ENCODE data around the gene CASP5. TPM values are rescaled to one million over a fixed set of nuclear protein-coding genes. Genes with fewer than 3 reads are reported as not detected.
A peak's percentile ranks its signal among the peaks of the same experiment; 100 is the strongest.
"Not testable (repeated sequence)": the region's sequence is repeated elsewhere in the genome, so short reads cannot be mapped to it uniquely, and the experiment has no call there.

The CASP5 gene
- total and polyA plus RNA-seq, 7 donors, result 0.05 TPM; not detected in 6

DNA sequence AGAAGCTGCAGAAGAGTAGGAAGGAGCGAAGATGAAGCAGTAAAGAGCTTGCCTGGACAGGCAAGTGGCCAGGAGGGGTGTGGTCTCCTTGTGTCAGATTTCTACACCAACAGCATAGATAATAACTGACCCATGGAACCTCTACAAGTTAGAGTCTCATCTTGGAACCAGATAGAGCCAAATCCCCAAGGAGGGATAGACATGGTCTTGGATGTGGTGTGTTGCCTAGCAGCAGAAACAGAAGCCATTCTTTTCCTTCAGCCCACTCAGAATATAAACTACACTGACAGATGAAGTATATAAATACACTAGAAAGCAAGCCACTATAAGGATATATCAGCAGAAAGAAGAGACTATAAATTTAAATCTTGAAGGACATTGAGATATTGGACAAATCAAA lies 26.5 kb upstream of the CASP5 start:
- no peaks in the 10 kb centered on the region for H3K36me3 ChIP-seq (ENCODE audit: insufficient read depth in 1 of 2, low read depth in 1 of 2)
- H3K4me1 ChIP-seq, result no peaks in the 10 kb centered on the region
- no peak overlapping the region for H3K4me3 ChIP-seq
- ATAC-seq, result no peak
- H3K27me3 ChIP-seq (ENCODE audit: insufficient read depth in 3 of 3, low read length in 2 of 3), result no peaks in the 10 kb centered on the region
- DNase-seq, result no peak
- H3K9me3 ChIP-seq, result no peaks in the 10 kb centered on the region
- 90 to 96% (median 91%) methylated on average over 1 of the region's 1 CpG for WGBS, 3 donors
- TF ChIP-seq, protein P1, sequence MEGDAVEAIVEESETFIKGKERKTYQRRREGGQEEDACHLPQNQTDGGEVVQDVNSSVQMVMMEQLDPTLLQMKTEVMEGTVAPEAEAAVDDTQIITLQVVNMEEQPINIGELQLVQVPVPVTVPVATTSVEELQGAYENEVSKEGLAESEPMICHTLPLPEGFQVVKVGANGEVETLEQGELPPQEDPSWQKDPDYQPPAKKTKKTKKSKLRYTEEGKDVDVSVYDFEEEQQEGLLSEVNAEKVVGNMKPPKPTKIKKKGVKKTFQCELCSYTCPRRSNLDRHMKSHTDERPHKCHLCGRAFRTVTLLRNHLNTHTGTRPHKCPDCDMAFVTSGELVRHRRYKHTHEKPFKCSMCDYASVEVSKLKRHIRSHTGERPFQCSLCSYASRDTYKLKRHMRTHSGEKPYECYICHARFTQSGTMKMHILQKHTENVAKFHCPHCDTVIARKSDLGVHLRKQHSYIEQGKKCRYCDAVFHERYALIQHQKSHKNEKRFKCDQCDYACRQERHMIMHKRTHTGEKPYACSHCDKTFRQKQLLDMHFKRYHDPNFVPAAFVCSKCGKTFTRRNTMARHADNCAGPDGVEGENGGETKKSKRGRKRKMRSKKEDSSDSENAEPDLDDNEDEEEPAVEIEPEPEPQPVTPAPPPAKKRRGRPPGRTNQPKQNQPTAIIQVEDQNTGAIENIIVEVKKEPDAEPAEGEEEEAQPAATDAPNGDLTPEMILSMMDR (IDR thresholded peaks at IDR 0.05), result no peak
- no peak overlapping the region for H3K27ac ChIP-seq
- intact Hi-C loops (cut with DNase I), result no loop called here

DNA sequence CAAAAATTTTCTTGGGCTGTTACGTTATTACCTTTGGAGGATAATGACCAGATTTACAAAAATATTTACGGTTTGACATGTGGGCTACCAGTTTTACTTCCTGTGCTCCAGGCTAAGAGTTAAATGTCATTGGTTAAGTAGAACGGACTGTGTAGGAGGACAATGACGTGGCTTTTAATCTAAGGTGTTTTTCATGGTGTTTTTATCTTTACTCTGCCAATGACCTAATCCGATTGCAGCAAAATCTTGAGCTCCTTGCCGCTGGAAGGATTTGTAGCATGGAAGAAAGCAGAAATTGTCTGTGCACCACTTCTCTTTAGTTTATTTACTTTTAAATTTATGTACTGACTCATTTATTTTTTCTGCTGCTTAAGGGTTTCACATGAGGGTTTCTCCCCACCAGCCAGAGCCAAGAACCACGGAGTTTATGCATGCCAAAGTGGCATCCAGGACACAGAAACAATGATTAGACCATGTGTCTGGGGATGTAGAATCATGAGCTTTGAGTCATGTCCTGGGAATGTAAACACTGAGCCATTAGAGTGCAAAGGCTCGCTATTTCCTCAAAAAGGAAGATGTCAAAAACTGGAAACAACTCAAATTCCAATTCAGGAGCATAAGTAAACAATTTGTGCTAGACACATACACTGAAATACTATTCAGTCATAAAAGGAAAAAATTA lies 24.1 kb upstream of the CASP5 start:
- ATAC-seq (no peak), DNase-seq (no peak)
- H3K27me3 ChIP-seq (ENCODE audit: insufficient read depth in 3 of 3, low read length in 2 of 3), result no peaks in the 10 kb centered on the region
- WGBS, 3 donors, result 51 to 58% (median 52%) methylated on average over 8 of the region's 8 CpGs
- H3K36me3 ChIP-seq (ENCODE audit: insufficient read depth in 1 of 2, low read depth in 1 of 2), result no peaks in the 10 kb centered on the region
- H3K9me3 ChIP-seq, result no peaks in the 10 kb centered on the region
- no peak overlapping the region for H3K4me3 ChIP-seq
- intact Hi-C loops (cut with DNase I), result no loop called here
- no peaks in the 10 kb centered on the region for H3K4me1 ChIP-seq
- TF ChIP-seq, protein P1 (IDR thresholded peaks at IDR 0.05), result no peak
- no peak overlapping the region for H3K27ac ChIP-seq

DNA sequence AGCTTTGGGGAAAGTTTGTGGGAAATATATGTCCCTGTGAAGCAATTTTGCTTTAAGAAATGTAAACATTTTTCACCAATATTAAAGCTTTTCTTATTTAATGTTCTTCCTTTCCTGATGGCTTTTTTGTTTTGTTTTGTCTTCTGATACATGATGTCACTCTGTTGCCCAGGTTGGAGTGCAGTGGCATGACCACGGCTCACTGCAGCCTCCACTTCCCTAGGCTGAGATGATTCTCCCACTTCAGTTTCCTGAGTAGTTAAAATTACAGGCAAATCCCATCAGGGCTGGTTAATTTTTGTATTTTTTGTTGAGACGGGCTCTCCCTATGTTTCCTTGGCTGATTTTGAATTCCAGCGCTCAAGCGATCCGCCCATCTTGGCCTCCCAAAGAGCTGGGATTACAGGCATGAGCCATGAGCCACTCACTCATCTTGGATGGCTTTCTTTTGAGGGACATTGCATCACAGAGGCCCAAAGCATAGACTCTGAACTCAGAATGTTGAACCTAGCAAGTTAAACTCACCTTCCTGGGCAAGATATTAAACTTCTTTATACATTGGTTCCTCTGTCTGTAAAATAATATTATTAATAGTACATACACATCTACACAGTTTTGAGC lies 22.8 kb upstream of the CASP5 start:
- H3K27me3 ChIP-seq (ENCODE audit: insufficient read depth in 3 of 3, low read length in 2 of 3), result no peaks in the 10 kb centered on the region
- ATAC-seq (no peak), DNase-seq (peak; percentile 31 to 54)
- H3K4me3 ChIP-seq, result peak overlapping the region; percentile 61
- TF ChIP-seq, protein P1 (IDR thresholded peaks at IDR 0.05), result no peak
- H3K9me3 ChIP-seq, result no peaks in the 10 kb centered on the region
- no peaks in the 10 kb centered on the region for H3K36me3 ChIP-seq (ENCODE audit: insufficient read depth in 1 of 2, low read depth in 1 of 2)
- WGBS, 3 donors, result 78 to 85% (median 81%) methylated on average over 5 of the region's 5 CpGs
- intact Hi-C loops (cut with DNase I), result no loop called here
- no peaks in the 10 kb centered on the region for H3K4me1 ChIP-seq
- H3K27ac ChIP-seq, result peak overlapping the region; percentile 30

DNA sequence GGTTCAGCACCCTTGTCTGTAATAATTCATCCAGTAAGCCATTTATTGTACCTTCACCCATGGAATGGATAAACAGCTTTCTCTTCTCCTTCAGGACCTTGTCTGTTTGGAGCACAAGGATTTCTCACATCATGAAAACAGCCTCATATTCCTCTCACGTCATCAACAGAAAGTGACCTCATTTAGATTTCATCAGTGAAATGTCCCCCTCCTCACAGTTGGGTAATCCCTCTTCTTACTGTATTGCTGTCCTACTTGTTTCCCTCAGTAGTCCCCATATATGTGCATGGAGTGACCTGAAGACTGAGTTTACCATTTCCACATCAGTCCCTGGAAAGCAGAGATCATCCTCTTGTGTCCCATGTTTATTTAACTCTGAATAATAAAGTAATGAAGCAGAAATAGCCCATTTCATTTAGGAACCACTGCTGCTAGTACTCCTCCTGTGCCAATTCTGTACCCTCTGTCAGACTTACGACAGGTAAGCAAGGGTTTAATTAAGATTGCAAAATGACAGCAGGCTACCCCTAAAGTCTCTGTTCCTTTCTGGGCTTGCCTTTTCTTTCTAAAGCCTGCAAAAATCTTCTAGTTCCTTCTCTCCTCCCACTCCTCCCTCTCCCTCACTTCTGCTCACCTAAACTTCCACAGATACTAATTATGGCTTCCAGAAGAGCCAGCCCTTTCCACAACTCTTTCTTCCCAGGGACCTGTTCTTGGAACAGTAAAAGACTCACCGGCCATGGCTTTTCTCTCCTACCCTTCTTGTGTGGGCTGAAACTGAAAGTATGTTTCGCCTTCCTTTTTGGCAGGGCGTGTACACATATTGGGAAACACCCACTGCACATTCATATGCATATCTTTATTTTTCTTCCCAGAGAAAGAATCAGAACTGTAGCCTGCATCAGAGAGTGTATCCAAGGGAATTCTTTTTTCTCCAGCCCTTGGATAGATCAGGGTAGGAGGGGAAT lies 21.9 kb upstream of the CASP5 start, which contains the start of gene CARD16:
CARD16 (minus strand) TSS at position 779 of the 968 bp plus-strand sequence; CDS start at position 741, 38 bp downstream.
- H3K4me1 ChIP-seq; intact Hi-C loops (cut with DNase I); H3K9me3 ChIP-seq; DNase-seq; H3K36me3 ChIP-seq (ENCODE audit: insufficient read depth in 1 of 2, low read depth in 1 of 2); H3K27me3 ChIP-seq (ENCODE audit: insufficient read depth in 3 of 3, low read length in 2 of 3): not testable (repeated sequence)
- WGBS, 3 donors, result 52 to 59% (median 59%) methylated on average over 5 of the region's 5 CpGs
- Histone ChIP-seq H3K27ac (peak within 1 kb of the TSS; percentile 30), H3K4me3 (peak within 1 kb of the TSS; percentile 61)
- ATAC-seq, result peak in 1 of 4 donors; percentile 44

DNA sequence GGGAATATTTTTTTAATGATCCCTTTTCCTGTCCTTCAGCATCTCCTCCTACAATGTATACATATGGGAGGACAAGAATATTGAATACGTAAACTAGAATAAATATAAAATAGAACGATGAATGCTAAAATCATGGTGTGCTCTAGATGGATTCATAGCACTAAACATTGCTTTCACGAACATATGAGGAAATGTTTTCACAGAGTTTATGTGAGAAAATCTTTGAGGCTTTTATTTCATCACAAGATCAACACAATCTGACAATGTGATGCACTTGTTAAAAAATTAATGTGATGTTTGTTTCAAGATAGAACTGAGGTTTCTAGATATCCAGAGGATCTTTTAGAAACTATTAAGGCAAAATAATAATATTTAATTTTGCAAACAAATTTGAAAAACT lies 19.2 kb upstream of the CASP5 start:
- Histone ChIP-seq H3K27ac (no peak overlapping the region), H3K36me3 (ENCODE audit: insufficient read depth in 1 of 2, low read depth in 1 of 2) (no peaks in the 10 kb centered on the region), H3K4me3 (no peak overlapping the region), H3K9me3 (no peaks in the 10 kb centered on the region), H3K4me1 (no peaks in the 10 kb centered on the region), H3K27me3 (ENCODE audit: insufficient read depth in 3 of 3, low read length in 2 of 3) (no peaks in the 10 kb centered on the region)
- intact Hi-C loops (cut with DNase I), result no loop called here
- DNase-seq (no peak), ATAC-seq (no peak)
- WGBS, 3 donors, result 91 to 93% (median 92%) methylated on average over 3 of the region's 3 CpGs
- TF ChIP-seq, protein P1 (IDR thresholded peaks at IDR 0.05), result no peak

Data from psoas muscle (tissue), 8 donors.